ENCODE results near the gene PGD.
A peak's percentile ranks its signal among the peaks of the same experiment; 100 is the strongest.

The PGD gene

GRCh38 chr1:10430216-10431069 lies 31.6 kb downstream of the PGD start, which contains the start of gene CENPS:
Gene CENPS, plus strand, starts transcription at chr1:10430433. Its CDS starts 85 bp downstream, at chr1:10430518.
- peak; percentile 74 for TF ChIP-seq CTCF (IDR thresholded peaks at IDR 0.05; ENCODE audit: low read depth, low read length)
- H3K4me3 ChIP-seq (ENCODE audit: low read depth, low read length) = peak within 1 kb of the TSS; percentile 76

DNA sequence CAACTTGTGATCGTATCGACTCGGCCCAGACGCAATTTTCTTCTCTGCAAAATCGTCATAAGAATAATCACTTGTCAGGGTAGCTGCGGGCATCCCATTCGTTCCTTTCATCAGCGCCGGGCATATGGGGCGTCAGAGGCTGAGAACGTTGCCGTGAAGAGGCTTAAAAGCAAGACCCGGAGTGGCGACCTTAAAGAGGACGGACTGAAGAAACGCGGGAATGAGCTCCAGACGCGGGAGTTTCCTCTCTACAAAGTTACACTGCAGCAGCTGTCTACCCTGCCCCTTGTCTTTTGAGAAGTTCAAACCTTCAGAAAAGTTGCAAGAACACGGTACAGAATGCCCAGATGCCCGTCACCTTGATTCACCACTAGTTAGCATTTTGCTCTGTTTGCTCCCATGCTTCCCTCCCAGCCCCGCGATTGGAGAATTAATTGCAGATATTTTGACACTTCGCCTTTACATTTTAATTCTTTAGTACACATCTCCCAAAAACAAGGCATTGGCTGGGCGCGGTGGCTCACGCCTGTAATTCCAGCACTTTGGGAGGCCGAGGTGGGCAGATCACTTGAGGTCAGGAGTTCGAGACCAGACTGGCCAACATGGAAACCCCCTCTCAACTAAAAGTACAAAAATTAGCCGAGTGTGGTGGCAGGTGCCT lies 32.3 kb downstream of the PGD start:
- peak overlapping the region; percentile 76 for H3K4me3 ChIP-seq (ENCODE audit: low read depth, low read length)
- TF ChIP-seq CTCF (IDR thresholded peaks at IDR 0.05; ENCODE audit: low read depth, low read length) = no peak

GRCh38 chr1:10432910-10433700 lies 34.2 kb downstream of the PGD start:
- no peak for TF ChIP-seq CTCF (IDR thresholded peaks at IDR 0.05; ENCODE audit: low read depth, low read length)
- H3K4me3 ChIP-seq (ENCODE audit: low read depth, low read length) = no peak overlapping the region

- no peak overlapping the region for H3K4me3 ChIP-seq (ENCODE audit: low read depth, low read length)
- no peak for TF ChIP-seq CTCF (IDR thresholded peaks at IDR 0.05; ENCODE audit: low read depth, low read length)
Measured at GRCh38 chr1:10433790-10434189, 34.9 kb downstream of the PGD start.

GRCh38 chr1:10434590-10434989 lies 35.7 kb downstream of the PGD start:
- no peak for TF ChIP-seq CTCF (IDR thresholded peaks at IDR 0.05; ENCODE audit: low read depth, low read length)
- no peak overlapping the region for H3K4me3 ChIP-seq (ENCODE audit: low read depth, low read length)

GRCh38 chr1:10437052-10437451 lies 38.2 kb downstream of the PGD start:
- no peak for TF ChIP-seq CTCF (IDR thresholded peaks at IDR 0.05; ENCODE audit: low read depth, low read length)
- no peak overlapping the region for H3K4me3 ChIP-seq (ENCODE audit: low read depth, low read length)

Data from WI38 (cell line).